Measurements from ENCODE around the gene C1orf174.

The C1orf174 gene

DNA sequence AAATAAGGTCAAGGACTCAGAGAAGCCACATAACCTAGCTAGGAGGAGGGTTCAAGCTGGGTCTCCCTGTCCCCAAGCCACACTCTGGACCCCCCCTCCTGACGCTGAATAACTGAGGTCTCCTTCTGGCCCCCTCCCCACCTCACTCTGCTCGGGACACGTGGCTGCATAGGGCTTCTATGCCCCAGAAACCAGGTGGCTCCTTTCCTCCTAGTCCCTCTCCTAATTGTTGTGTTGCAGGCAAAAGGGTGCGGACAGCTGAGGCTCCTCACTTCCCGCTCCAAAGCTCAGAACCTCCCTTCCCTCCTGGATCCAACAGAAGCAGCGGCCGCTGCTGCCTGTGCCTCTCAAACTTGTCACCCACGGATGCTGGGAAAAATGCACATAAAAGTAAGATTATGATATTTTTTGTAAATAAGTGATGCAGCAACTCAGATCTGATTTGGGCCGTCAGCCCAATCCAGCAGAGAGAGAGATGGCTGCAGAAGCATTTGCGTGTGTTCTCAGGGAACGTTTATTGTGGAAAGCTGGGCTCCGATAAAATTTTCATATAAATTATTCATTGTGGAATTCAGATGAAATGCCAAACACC, 40.8 kb upstream of the C1orf174 start:
- H3K9ac ChIP-seq (ENCODE audit: low read length) = no peak overlapping the region

DNA sequence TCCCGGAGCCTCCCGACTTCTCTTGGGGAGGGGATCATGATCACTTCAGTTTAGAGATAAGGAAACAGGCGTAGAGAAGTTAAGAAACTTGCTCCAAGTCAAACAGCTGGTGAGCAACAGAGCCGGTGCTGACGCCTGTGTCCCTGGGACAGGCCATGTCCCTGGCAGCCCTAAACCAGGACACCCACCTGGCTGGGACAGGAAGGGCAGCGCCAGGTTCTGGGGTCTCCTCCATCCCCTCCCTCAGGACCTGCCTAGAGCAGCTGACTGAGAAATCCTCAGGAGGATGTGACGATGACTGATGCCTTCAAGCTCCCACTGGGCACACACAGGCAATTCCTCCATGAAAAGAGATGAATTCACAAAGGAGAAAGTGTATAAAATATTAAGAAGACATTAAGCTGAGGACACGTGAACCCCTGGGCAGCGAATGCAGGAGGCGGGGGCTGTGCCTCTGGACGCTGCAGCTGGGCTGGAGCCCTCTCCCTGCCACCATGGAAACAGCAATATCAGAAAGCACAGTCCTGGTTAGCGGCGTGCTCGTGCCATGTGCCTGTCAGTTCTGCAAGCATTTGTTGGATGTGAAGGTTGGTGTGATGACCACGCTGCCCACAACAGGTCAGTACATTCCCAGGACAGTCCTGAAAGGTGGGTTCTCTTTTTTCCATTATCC, 40.1 kb upstream of the C1orf174 start:
- H2AFZ ChIP-seq (ENCODE audit: low read depth, low read length) = no peak overlapping the region
- no peak overlapping the region for H3K4me2 ChIP-seq (ENCODE audit: low read length)
- H3K4me3 ChIP-seq (ENCODE audit: low read length) = no peak overlapping the region
- H3K36me3 ChIP-seq (replicated peaks; ENCODE audit: low read depth, low read length) = no peaks in the 10 kb centered on the region
- no peak overlapping the region for H3K27ac ChIP-seq (ENCODE audit: low read length)
- no peak overlapping the region for H3K9ac ChIP-seq (ENCODE audit: low read length)
- no peaks in the 10 kb centered on the region for H3K79me2 ChIP-seq (ENCODE audit: low read length)
- peaks cover 3% of the 10 kb centered on the region; the same call in 1 of the 2 replicates for H3K9me3 ChIP-seq (ENCODE audit: insufficient read depth, low read length)
- no peaks in the 10 kb centered on the region for H3K4me1 ChIP-seq (ENCODE audit: low read length)
- no peaks in the 10 kb centered on the region for H3K27me3 ChIP-seq (ENCODE audit: low read depth, low read length)
- H4K20me1 ChIP-seq (ENCODE audit: insufficient read depth, low read length) = no peaks in the 10 kb centered on the region
- no peak for TF ChIP-seq EZH2phosphoT487 (IDR thresholded peaks at IDR 0.05; ENCODE audit: low read depth)
- TF ChIP-seq, protein P1, sequence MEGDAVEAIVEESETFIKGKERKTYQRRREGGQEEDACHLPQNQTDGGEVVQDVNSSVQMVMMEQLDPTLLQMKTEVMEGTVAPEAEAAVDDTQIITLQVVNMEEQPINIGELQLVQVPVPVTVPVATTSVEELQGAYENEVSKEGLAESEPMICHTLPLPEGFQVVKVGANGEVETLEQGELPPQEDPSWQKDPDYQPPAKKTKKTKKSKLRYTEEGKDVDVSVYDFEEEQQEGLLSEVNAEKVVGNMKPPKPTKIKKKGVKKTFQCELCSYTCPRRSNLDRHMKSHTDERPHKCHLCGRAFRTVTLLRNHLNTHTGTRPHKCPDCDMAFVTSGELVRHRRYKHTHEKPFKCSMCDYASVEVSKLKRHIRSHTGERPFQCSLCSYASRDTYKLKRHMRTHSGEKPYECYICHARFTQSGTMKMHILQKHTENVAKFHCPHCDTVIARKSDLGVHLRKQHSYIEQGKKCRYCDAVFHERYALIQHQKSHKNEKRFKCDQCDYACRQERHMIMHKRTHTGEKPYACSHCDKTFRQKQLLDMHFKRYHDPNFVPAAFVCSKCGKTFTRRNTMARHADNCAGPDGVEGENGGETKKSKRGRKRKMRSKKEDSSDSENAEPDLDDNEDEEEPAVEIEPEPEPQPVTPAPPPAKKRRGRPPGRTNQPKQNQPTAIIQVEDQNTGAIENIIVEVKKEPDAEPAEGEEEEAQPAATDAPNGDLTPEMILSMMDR (IDR thresholded peaks at IDR 0.05; ENCODE audit: low read depth, low read length) = no peak

More for the DNA sequence above, 40.8 kb upstream of the C1orf174 start:
- Histone ChIP-seq H4K20me1 (ENCODE audit: insufficient read depth, low read length) (no peaks in the 10 kb centered on the region), H3K4me2 (ENCODE audit: low read length) (no peak overlapping the region), H3K36me3 (replicated peaks; ENCODE audit: low read depth, low read length) (no peaks in the 10 kb centered on the region), H3K27ac (ENCODE audit: low read length) (no peak overlapping the region), H3K9me3 (ENCODE audit: insufficient read depth, low read length) (peaks cover 3% of the 10 kb centered on the region; the same call in 1 of the 2 replicates), H3K4me3 (ENCODE audit: low read length) (no peak overlapping the region), H3K4me1 (ENCODE audit: low read length) (no peaks in the 10 kb centered on the region), H3K79me2 (ENCODE audit: low read length) (no peaks in the 10 kb centered on the region), H2AFZ (ENCODE audit: low read depth, low read length) (no peak overlapping the region), H3K27me3 (ENCODE audit: low read depth, low read length) (no peaks in the 10 kb centered on the region)
- no peak for TF ChIP-seq EZH2phosphoT487 (IDR thresholded peaks at IDR 0.05; ENCODE audit: low read depth)
- TF ChIP-seq, protein P1 (IDR thresholded peaks at IDR 0.05; ENCODE audit: low read depth, low read length) = no peak

DNA sequence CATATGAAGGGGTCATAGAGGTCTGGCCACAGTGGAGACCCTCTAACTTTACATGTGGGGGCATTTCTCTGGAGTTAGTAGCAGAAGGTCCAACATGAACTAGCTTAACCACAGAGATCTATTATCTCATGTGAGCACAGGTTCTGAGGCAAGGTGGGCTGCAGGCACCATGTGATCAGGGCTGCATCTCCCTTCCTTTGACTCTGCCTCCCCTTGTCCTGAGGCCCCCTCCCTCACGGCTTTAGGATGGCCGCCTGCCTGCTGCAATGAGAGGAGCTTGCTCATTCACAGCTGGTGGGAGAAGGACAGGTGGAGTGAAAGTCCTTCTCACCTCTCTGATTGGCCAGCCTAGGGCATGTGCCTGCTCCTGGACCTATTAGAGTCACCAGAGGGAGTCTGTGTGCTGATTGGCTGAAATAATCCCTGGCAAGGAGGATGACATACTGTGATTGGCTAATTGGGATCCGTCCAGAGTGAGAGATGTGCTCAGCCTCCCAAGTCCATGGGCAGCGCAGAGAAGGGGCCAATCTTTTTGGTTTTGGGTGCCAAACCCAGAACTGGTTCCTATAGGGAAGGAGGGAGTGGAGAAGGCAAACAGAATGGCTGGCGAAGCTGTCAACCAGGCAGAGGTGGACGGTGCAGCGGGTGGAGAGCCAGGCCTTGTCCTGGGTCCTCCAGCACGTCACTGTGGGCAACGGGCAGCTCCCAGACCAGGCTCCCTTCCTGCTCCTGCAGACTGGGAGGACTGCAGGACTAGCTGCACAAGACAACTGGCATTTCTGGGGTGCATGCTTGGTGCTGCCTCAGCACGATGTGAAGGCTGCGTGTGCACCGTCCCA, 39.4 kb upstream of the C1orf174 start:
- Histone ChIP-seq H4K20me1 (ENCODE audit: insufficient read depth, low read length) (no peaks in the 10 kb centered on the region), H2AFZ (ENCODE audit: low read depth, low read length) (no peak overlapping the region), H3K36me3 (replicated peaks; ENCODE audit: low read depth, low read length) (no peaks in the 10 kb centered on the region), H3K9me3 (ENCODE audit: insufficient read depth, low read length) (peaks cover 3% of the 10 kb centered on the region; the same call in 1 of the 2 replicates), H3K9ac (ENCODE audit: low read length) (no peak overlapping the region), H3K4me2 (ENCODE audit: low read length) (no peak overlapping the region), H3K4me1 (ENCODE audit: low read length) (no peaks in the 10 kb centered on the region), H3K79me2 (ENCODE audit: low read length) (no peaks in the 10 kb centered on the region), H3K4me3 (ENCODE audit: low read length) (no peak overlapping the region), H3K27ac (ENCODE audit: low read length) (no peak overlapping the region), H3K27me3 (ENCODE audit: low read depth, low read length) (peaks cover 3% of the 10 kb centered on the region; the same call in 1 of the 2 replicates)
- TF ChIP-seq, protein P1 (IDR thresholded peaks at IDR 0.05; ENCODE audit: low read depth, low read length) = no peak
- TF ChIP-seq EZH2phosphoT487 (IDR thresholded peaks at IDR 0.05; ENCODE audit: low read depth) = no peak
